ENCODE data around the gene PCDHA2. TPM values are rescaled to one million over a fixed set of nuclear protein-coding genes. Genes with fewer than 3 reads are reported as not detected.
"Not testable (repeated sequence)": the region's sequence is repeated elsewhere in the genome, so short reads cannot be mapped to it uniquely, and the experiment has no call there.

The PCDHA2 gene
- total RNA-seq, 1 experiment from 2014 or later: 2.4 TPM

- TF ChIP-seq ZBTB21 (CRISPR knock-in tag; IDR thresholded peaks at IDR 0.05; ENCODE audit: borderline replicate concordance) (no peak), OVOL2 (CRISPR knock-in tag; IDR thresholded peaks at IDR 0.05; ENCODE audit: borderline replicate concordance) (no peak), E2F5 (CRISPR knock-in tag; IDR thresholded peaks at IDR 0.05) (no peak), SOX15 (CRISPR knock-in tag; IDR thresholded peaks at IDR 0.05) (no peak)
These were observed 39.3 kb downstream of the PCDHA2 start, which contains the start of gene PCDHA7 (continued) for GRCh38 chr5:140833993-140834392.

- H3K9me3 Mint-ChIP-seq; H3K4me1 Mint-ChIP-seq; POLR2A ChIA-PET; DNase-seq (ENCODE audit: low spot score); H3K27me3 Mint-ChIP-seq (ENCODE audit: low read depth): not testable (repeated sequence)
- peak overlapping the region; percentile 93 for H3K27ac Mint-ChIP-seq
- peak; percentile 91 for ATAC-seq
- CTCF ChIA-PET: interaction anchor here (0.7 to 2.0 kb wide), 6 partner anchors 11 to 49 kb away, joined by 3 to 7 read pairs (median 4); partner anchors contain the start of genes PCDHA1 and PCDHA10
- H3K36me3 Mint-ChIP-seq: peaks cover 23% of the 10 kb centered on the region
- peak; percentile 20; the same call in 1 of the 2 replicates for TF ChIP-seq PRDM15 (CRISPR knock-in tag; IDR thresholded peaks at IDR 0.05)
- H3K4me3 Mint-ChIP-seq: peak overlapping the region; percentile 87
These were observed 39.9 kb downstream of the PCDHA2 start for GRCh38 chr5:140834439-140835008.

GRCh38 chr5:140835622-140836510 is 41.2 kb downstream of the PCDHA2 start:
- Mint-ChIP-seq H3K27me3 (ENCODE audit: low read depth) (no peaks in the 10 kb centered on the region), H3K4me1 (no peaks in the 10 kb centered on the region), H3K9me3 (peaks cover 5% of the 10 kb centered on the region; the same call in 1 of the 2 replicates), H3K27ac (no peak overlapping the region), H3K36me3 (peaks cover 20% of the 10 kb centered on the region), H3K4me3 (no peak overlapping the region)
- ChIA-PET POLR2A (no interaction called here), CTCF (interaction anchor here (0.6 to 0.8 kb wide), 2 partner anchors 50 to 188 kb away, joined by 3 read pairs; partner anchors contain the start of gene PCDHA1)
- DNase-seq (ENCODE audit: low spot score) (no peak), ATAC-seq (no peak)
- TF ChIP-seq NR1H2 (CRISPR knock-in tag; IDR thresholded peaks at IDR 0.05): no peak
- no peak for TF ChIP-seq ZNF532 (CRISPR knock-in tag; IDR thresholded peaks at IDR 0.05; ENCODE audit: borderline replicate concordance)
- no peak for TF ChIP-seq HMGA2 (CRISPR knock-in tag; IDR thresholded peaks at IDR 0.05)
- no peak for TF ChIP-seq ZNF232 (CRISPR knock-in tag; IDR thresholded peaks at IDR 0.05)
- TF ChIP-seq ZNF416 (CRISPR knock-in tag; IDR thresholded peaks at IDR 0.05): no peak
- no peak for TF ChIP-seq MAX (CRISPR knock-in tag; IDR thresholded peaks at IDR 0.05)
- TF ChIP-seq ZBTB43 (CRISPR knock-in tag; IDR thresholded peaks at IDR 0.05): no peak
- no peak for TF ChIP-seq E2F1 (CRISPR knock-in tag; IDR thresholded peaks at IDR 0.05)
- TF ChIP-seq IRF2 (CRISPR knock-in tag; IDR thresholded peaks at IDR 0.05; ENCODE audit: borderline replicate concordance, low read depth): no peak
- TF ChIP-seq CREM (CRISPR knock-in tag; IDR thresholded peaks at IDR 0.05): no peak
- no peak for TF ChIP-seq CDX4 (CRISPR knock-in tag; IDR thresholded peaks at IDR 0.05; ENCODE audit: borderline replicate concordance)
- TF ChIP-seq CREB1 (CRISPR knock-in tag; IDR thresholded peaks at IDR 0.05): no peak

Data from WTC11 (cell line).